Loucy (cell line): ENCODE data around the gene SIK2.

ENCODE experiments used
- H2AFZ ChIP-seq: fragments of 200-600 bp; sonication (generic); 2 replicates; pipeline ENCODE4 v1.6.0; 2016; ENCODE audit warnings: antibody characterized with exemption, mild to moderate bottlenecking, low read length, moderate library complexity
- H3F3A ChIP-seq: fragments of 200-600 bp; 2 replicates; pipeline ENCODE4 v1.6.0; 2016; ENCODE audit warnings: antibody characterized with exemption, low read depth, mild to moderate bottlenecking
- H3K27me3 ChIP-seq: fragments of 200-600 bp; sonication (generic); 2 replicates; pipeline ENCODE4 v1.6.1; 2014; ENCODE audit warnings: low read length, mild to moderate bottlenecking; ENCODE audit not compliant: insufficient read depth, poor library complexity, severe bottlenecking
- H3K36me3 ChIP-seq: fragments of 200-600 bp; sonication (generic); 2 replicates; pipeline ENCODE4 v1.6.1; 2016; ENCODE audit warnings: low read length; ENCODE audit not compliant: insufficient read depth
- H3K4me1 ChIP-seq: fragments of 200-600 bp; sonication (generic); 2 replicates; pipeline ENCODE4 v1.5.1; 2014; ENCODE audit warnings: low read length, mild to moderate bottlenecking; ENCODE audit not compliant: insufficient read depth, poor library complexity, severe bottlenecking
- H3K4me2 ChIP-seq: fragments of 200-600 bp; sonication (generic); 2 replicates; pipeline ENCODE4 v1.6.0; 2014; ENCODE audit warnings: antibody characterized with exemption, low read length, low read depth, mild to moderate bottlenecking; ENCODE audit not compliant: poor library complexity, severe bottlenecking
- H3K4me3 ChIP-seq: fragments of 200-600 bp; sonication (generic); 2 replicates; pipeline ENCODE4 v1.5.1; 2014; ENCODE audit warnings: low read length, mild to moderate bottlenecking, mixed read lengths; ENCODE audit not compliant: poor library complexity, severe bottlenecking
- H3K79me2 ChIP-seq: fragments of 200-600 bp; sonication (generic); 2 replicates; pipeline ENCODE4 v1.6.1; 2014; ENCODE audit warnings: low read length; ENCODE audit not compliant: insufficient read depth
- H3K9ac ChIP-seq: fragments of 200-600 bp; sonication (generic); 2 replicates; pipeline ENCODE4 v1.6.0; 2014; ENCODE audit warnings: mild to moderate bottlenecking, low read depth, low read length, moderate library complexity; ENCODE audit not compliant: poor library complexity, severe bottlenecking
- H3K9me2 ChIP-seq: fragments of 200-600 bp; sonication (generic); replicated peaks from 2 replicates; pipeline ENCODE4 v1.6.1; 2016; ENCODE audit warnings: low read depth, low read length, mixed read lengths
- H3K9me3 ChIP-seq: fragments of 200-600 bp; sonication (generic); 2 replicates; pipeline ENCODE4 v1.6.1; 2014; ENCODE audit warnings: mild to moderate bottlenecking, antibody characterized with exemption, low read length, low read depth; ENCODE audit not compliant: insufficient read depth
- H4K20me1 ChIP-seq: fragments of 200-600 bp; sonication (generic); 2 replicates; pipeline ENCODE4 v1.6.0; 2014; ENCODE audit warnings: antibody characterized with exemption, low read length, mild to moderate bottlenecking; ENCODE audit not compliant: insufficient read depth, poor library complexity, severe bottlenecking
- EZH2phosphoT487 ChIP-seq: fragments of 200-600 bp; IDR thresholded peaks from 2 replicates; pipeline ENCODE4 v1.6.1; 2018; ENCODE audit warnings: antibody characterized with exemption, mild to moderate bottlenecking, moderate library complexity, borderline replicate concordance
- TF ChIP-seq, protein P1 (sequence below): fragments of 200-600 bp; sonication (generic); conservative IDR thresholded peaks from 2 replicates; pipeline ENCODE4 v1.5.1; 2014; ENCODE audit warnings: mild to moderate bottlenecking, antibody characterized with exemption, low read length

Gene SIK2

DNA sequence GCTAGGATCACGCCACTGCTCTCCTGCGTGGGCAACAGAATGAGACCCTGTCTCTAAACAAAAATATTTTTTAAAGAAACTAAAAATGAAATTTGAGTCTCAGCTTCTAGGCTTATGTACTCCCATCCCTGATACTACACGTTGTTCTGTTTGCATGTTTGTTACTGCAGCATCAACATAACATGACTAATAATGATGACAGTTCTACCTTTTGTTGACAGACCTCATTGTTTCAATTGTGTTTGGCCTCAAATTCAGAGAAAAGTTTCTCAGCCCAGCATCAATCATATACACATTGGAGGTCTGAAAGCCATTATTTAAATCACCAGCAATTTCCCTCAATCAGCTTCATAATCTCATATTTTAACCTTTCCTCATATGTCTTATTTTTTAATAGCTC is 40.9 kb upstream of the SIK2 start:
- Histone ChIP-seq H3K36me3 (no peaks in the 10 kb centered on the region), H2AFZ (no peak overlapping the region), H3K4me2 (no peak overlapping the region)

DNA sequence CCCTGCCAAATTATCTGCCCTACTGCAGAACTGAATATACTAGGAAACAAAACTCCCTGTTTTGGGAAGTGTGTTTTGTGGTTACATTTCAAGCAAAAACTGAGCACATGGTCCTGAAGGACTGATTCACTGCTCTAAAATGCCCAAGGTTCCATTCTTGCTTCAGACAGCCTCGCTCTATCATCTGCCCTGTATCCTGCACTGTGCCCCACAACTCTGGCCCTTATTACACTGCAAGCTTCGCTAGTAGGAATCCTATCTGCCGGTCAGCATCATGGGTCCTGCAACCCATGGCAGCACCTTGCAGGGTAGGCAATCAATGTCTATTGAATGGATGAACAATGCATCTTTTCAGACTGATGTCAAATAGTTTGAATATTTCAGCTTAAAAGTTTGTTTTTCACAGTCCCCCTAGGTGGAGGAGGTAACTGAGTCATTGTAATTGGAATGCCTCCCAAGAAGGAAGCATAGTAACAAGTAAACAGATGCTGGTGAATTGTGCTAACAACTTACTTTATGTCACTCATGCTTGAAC is 40.4 kb upstream of the SIK2 start:
- no peak overlapping the region for H3K4me3 ChIP-seq
- H3K79me2 ChIP-seq, result no peaks in the 10 kb centered on the region
- peaks cover 23% of the 10 kb centered on the region for H3K4me1 ChIP-seq
- H3K27me3 ChIP-seq, result no peaks in the 10 kb centered on the region
- no peaks in the 10 kb centered on the region for H4K20me1 ChIP-seq
- TF ChIP-seq, protein P1, sequence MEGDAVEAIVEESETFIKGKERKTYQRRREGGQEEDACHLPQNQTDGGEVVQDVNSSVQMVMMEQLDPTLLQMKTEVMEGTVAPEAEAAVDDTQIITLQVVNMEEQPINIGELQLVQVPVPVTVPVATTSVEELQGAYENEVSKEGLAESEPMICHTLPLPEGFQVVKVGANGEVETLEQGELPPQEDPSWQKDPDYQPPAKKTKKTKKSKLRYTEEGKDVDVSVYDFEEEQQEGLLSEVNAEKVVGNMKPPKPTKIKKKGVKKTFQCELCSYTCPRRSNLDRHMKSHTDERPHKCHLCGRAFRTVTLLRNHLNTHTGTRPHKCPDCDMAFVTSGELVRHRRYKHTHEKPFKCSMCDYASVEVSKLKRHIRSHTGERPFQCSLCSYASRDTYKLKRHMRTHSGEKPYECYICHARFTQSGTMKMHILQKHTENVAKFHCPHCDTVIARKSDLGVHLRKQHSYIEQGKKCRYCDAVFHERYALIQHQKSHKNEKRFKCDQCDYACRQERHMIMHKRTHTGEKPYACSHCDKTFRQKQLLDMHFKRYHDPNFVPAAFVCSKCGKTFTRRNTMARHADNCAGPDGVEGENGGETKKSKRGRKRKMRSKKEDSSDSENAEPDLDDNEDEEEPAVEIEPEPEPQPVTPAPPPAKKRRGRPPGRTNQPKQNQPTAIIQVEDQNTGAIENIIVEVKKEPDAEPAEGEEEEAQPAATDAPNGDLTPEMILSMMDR, result no peak
- H3K9me2 ChIP-seq, result no peaks in the 10 kb centered on the region
- H3K4me2 ChIP-seq, result no peak overlapping the region
- H3K36me3 ChIP-seq, result no peaks in the 10 kb centered on the region
- H2AFZ ChIP-seq, result no peak overlapping the region; the same call in 1 of the 2 replicates
- H3F3A ChIP-seq, result no peaks in the 10 kb centered on the region
- peak overlapping the region; percentile 2 for H3K9ac ChIP-seq
- no peaks in the 10 kb centered on the region for H3K9me3 ChIP-seq

More for the DNA sequence above, 40.9 kb upstream of the SIK2 start:
- no peaks in the 10 kb centered on the region for H3K27me3 ChIP-seq
- peaks cover 23% of the 10 kb centered on the region for H3K4me1 ChIP-seq
- no peaks in the 10 kb centered on the region for H3F3A ChIP-seq
- no peaks in the 10 kb centered on the region for H3K79me2 ChIP-seq
- TF ChIP-seq EZH2phosphoT487, result no peak
- TF ChIP-seq, protein P1, result no peak
- H3K9me2 ChIP-seq, result no peaks in the 10 kb centered on the region
- H3K9ac ChIP-seq, result peak overlapping the region; percentile 30
- H3K9me3 ChIP-seq, result peaks cover under 1% of the 10 kb centered on the region; the same call in 1 of the 2 replicates
- H4K20me1 ChIP-seq, result no peaks in the 10 kb centered on the region
- H3K4me3 ChIP-seq, result no peak overlapping the region

DNA sequence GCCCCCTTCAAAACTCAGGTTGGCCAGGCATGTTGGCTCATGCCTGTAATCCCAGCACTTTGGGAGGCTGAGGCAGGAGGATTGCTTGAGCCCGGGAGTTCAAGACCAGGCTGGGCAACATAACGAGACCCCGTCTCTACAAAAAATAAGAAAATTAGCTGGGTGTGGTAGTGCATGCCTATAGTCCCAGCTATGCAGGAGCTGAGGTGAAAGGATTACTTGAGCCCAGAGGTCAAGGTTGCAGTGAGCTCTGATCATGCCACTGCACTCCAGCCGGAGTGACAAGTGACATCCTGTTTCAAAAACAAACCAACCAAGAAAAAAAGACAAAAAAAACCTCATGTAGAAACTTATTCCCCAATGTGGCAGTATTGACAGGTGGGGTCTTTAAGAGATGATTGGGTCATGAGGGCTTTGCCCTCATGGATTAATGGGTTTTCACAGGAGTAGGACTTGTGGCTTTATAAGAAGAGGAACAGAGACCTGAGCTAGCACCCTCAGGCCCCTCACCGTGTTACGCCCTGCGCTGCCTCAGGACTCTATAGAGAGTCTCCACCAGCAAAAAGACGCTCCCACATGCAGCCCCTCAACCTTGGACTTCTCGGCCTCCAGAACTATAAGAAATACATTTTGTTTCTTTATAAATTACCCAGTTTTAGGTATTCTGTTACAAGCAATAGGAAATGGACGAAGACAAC is 39.4 kb upstream of the SIK2 start:
- no peaks in the 10 kb centered on the region for H3F3A ChIP-seq
- H3K4me1 ChIP-seq, result peaks cover 23% of the 10 kb centered on the region
- H3K79me2 ChIP-seq, result no peaks in the 10 kb centered on the region
- no peak overlapping the region for H3K4me3 ChIP-seq
- H2AFZ ChIP-seq, result 0 out of 2 replicates have a peak overlapping the region, but pooled peaks have one; percentile 12
- H3K9me2 ChIP-seq, result no peaks in the 10 kb centered on the region
- H3K4me2 ChIP-seq, result no peak overlapping the region
- TF ChIP-seq EZH2phosphoT487, result no peak
- TF ChIP-seq, protein P1, result no peak
- no peaks in the 10 kb centered on the region for H4K20me1 ChIP-seq
- H3K36me3 ChIP-seq, result no peaks in the 10 kb centered on the region
- H3K27me3 ChIP-seq, result no peaks in the 10 kb centered on the region
- no peaks in the 10 kb centered on the region for H3K9me3 ChIP-seq
- H3K9ac ChIP-seq, result peak overlapping the region; percentile 2
